ENCODE results near the gene RBP3. TPM values are rescaled to one million over a fixed set of nuclear protein-coding genes. Genes with fewer than 3 reads are reported as not detected.

Gene RBP3
- total and polyA plus RNA-seq, 2 donors from 2014 or later: not detected

- H3K9me3 ChIP-seq (ENCODE audit: control insufficient read depth in 2 of 3, insufficient read depth in 1 of 3, low read length in 3 of 3): no peaks in the 10 kb centered on the region
- peaks cover 0 to 4% (median 2%) of the 10 kb centered on the region in 3 donors for H3K4me1 ChIP-seq (ENCODE audit: control insufficient read depth in 2 of 3, insufficient read depth in 2 of 3, low read depth in 1 of 3, low read length in 3 of 3)
- H3K36me3 ChIP-seq (ENCODE audit: control insufficient read depth in 2 of 3, insufficient read depth in 3 of 3, low read length in 3 of 3): no peaks in the 10 kb centered on the region
- FAIRE-seq: no peak
- intact Hi-C loops (cut with DNase I): no loop called here
- no peak overlapping the region for H3K4me3 ChIP-seq (ENCODE audit: low read length in 3 of 3)
- H3K27ac ChIP-seq (ENCODE audit: low read depth in 2 of 2, low read length in 2 of 2): no peak overlapping the region
- no peaks in the 10 kb centered on the region for H3K27me3 ChIP-seq (ENCODE audit: control insufficient read depth, insufficient read depth, low read length)
- no peak for TF ChIP-seq CTCF (IDR thresholded peaks at IDR 0.05; ENCODE audit: borderline replicate concordance, extremely low read depth, insufficient read depth)
- H3K9ac ChIP-seq (ENCODE audit: low read length in 3 of 3): no peak overlapping the region
- peak in 2 of 5 donors; percentile 2 to 5 for DNase-seq
Observed at GRCh38 chr10:47388879-47389278, 40.7 kb downstream of the RBP3 start.

GRCh38 chr10:47389619-47390018 is 41.5 kb downstream of the RBP3 start:
- no peaks in the 10 kb centered on the region for H3K36me3 ChIP-seq (ENCODE audit: control insufficient read depth in 2 of 3, insufficient read depth in 3 of 3, low read length in 3 of 3)
- TF ChIP-seq CTCF (IDR thresholded peaks at IDR 0.05; ENCODE audit: borderline replicate concordance, extremely low read depth, insufficient read depth): no peak
- no peak for DNase-seq
- no peak overlapping the region for H3K9ac ChIP-seq (ENCODE audit: low read length in 3 of 3)
- peaks cover 0 to 2% (median 2%) of the 10 kb centered on the region in 3 donors for H3K4me1 ChIP-seq (ENCODE audit: control insufficient read depth in 2 of 3, insufficient read depth in 2 of 3, low read depth in 1 of 3, low read length in 3 of 3)
- FAIRE-seq: no peak
- H3K4me3 ChIP-seq (ENCODE audit: low read length in 3 of 3): no peak overlapping the region
- intact Hi-C loops (cut with DNase I): no loop called here
- H3K27me3 ChIP-seq (ENCODE audit: control insufficient read depth, insufficient read depth, low read length): no peaks in the 10 kb centered on the region
- no peak overlapping the region for H3K27ac ChIP-seq (ENCODE audit: low read depth in 2 of 2, low read length in 2 of 2)
- no peaks in the 10 kb centered on the region for H3K9me3 ChIP-seq (ENCODE audit: control insufficient read depth in 2 of 3, insufficient read depth in 1 of 3, low read length in 3 of 3)

- FAIRE-seq: no peak
- H3K4me1 ChIP-seq (ENCODE audit: control insufficient read depth in 2 of 3, insufficient read depth in 2 of 3, low read depth in 1 of 3, low read length in 3 of 3): no peaks in the 10 kb centered on the region
- no peak overlapping the region for H3K9ac ChIP-seq (ENCODE audit: low read length in 3 of 3)
- H3K27me3 ChIP-seq (ENCODE audit: control insufficient read depth, insufficient read depth, low read length): no peaks in the 10 kb centered on the region
- no peaks in the 10 kb centered on the region for H3K9me3 ChIP-seq (ENCODE audit: control insufficient read depth in 2 of 3, insufficient read depth in 1 of 3, low read length in 3 of 3)
- intact Hi-C loops (cut with DNase I): no loop called here
- H3K36me3 ChIP-seq (ENCODE audit: control insufficient read depth in 2 of 3, insufficient read depth in 3 of 3, low read length in 3 of 3): no peaks in the 10 kb centered on the region
- no peak overlapping the region for H3K27ac ChIP-seq (ENCODE audit: low read depth in 2 of 2, low read length in 2 of 2)
- no peak overlapping the region for H3K4me3 ChIP-seq (ENCODE audit: low read length in 3 of 3)
- TF ChIP-seq CTCF (IDR thresholded peaks at IDR 0.05; ENCODE audit: borderline replicate concordance, extremely low read depth, insufficient read depth): no peak
- DNase-seq: peak in 1 of 5 donors; percentile 1
Observed at GRCh38 chr10:47396311-47396717, 48.2 kb downstream of the RBP3 start.

- FAIRE-seq: no peak
Observed at GRCh38 chr10:47397256-47397655, 49.1 kb downstream of the RBP3 start.

More at GRCh38 chr10:47397256-47397655, 49.1 kb downstream of the RBP3 start:
- Histone ChIP-seq H3K27me3 (ENCODE audit: control insufficient read depth, insufficient read depth, low read length) (no peaks in the 10 kb centered on the region), H3K4me1 (ENCODE audit: control insufficient read depth in 2 of 3, insufficient read depth in 2 of 3, low read depth in 1 of 3, low read length in 3 of 3) (peaks cover 0 to 5% (median 0%) of the 10 kb centered on the region in 3 donors), H3K9me3 (ENCODE audit: control insufficient read depth in 2 of 3, insufficient read depth in 1 of 3, low read length in 3 of 3) (no peaks in the 10 kb centered on the region), H3K9ac (ENCODE audit: low read length in 3 of 3) (no peak overlapping the region), H3K36me3 (ENCODE audit: control insufficient read depth in 2 of 3, insufficient read depth in 3 of 3, low read length in 3 of 3) (no peaks in the 10 kb centered on the region), H3K27ac (ENCODE audit: low read depth in 2 of 2, low read length in 2 of 2) (no peak overlapping the region), H3K4me3 (ENCODE audit: low read length in 3 of 3) (no peak overlapping the region)
- no peak for DNase-seq
- intact Hi-C loops (cut with DNase I): no loop called here
- TF ChIP-seq CTCF (IDR thresholded peaks at IDR 0.05; ENCODE audit: borderline replicate concordance, extremely low read depth, insufficient read depth): no peak

Data from kidney (tissue), 14 donors.